ENCODE results near the gene WDR88. TPM values are rescaled to one million over a fixed set of nuclear protein-coding genes. Genes with fewer than 3 reads are reported as not detected.
A peak's percentile ranks its signal among the peaks of the same experiment; 100 is the strongest.

The WDR88 gene
- total and polyA plus RNA-seq, 2 of the 13 experiments (the other 11 are each of a cell fraction or from before 2014, with no cell fraction given): not detected

- TF ChIP-seq ZNF546 (CRISPR knock-in tag; conservative IDR thresholded peaks at IDR 0.05) (no peak), ZNF33B (CRISPR knock-in tag; IDR thresholded peaks at IDR 0.05) (no peak), MXD4 (CRISPR knock-in tag; IDR thresholded peaks at IDR 0.05) (no peak), ZBTB40 (IDR thresholded peaks at IDR 0.05) (no peak), ZBTB40 (CRISPR knock-in tag; IDR thresholded peaks at IDR 0.05) (no peak), MTA1 (CRISPR knock-in tag; IDR thresholded peaks at IDR 0.05; ENCODE audit: borderline replicate concordance) (peak; percentile 41; the same call in 1 of the 2 replicates), NFAT5 (CRISPR knock-in tag; IDR thresholded peaks at IDR 0.05) (no peak), ZNF839 (CRISPR knock-in tag; IDR thresholded peaks at IDR 0.05; ENCODE audit: borderline replicate concordance) (no peak), HOXA5 (CRISPR knock-in tag; IDR thresholded peaks at IDR 0.05) (no peak), IRX3 (CRISPR knock-in tag; IDR thresholded peaks at IDR 0.05; ENCODE audit: borderline replicate concordance, low read depth) (no peak), ZNF292 (CRISPR knock-in tag; IDR thresholded peaks at IDR 0.05; ENCODE audit: borderline replicate concordance, low read depth) (no peak), AFF4 (CRISPR knock-in tag; IDR thresholded peaks at IDR 0.05) (no peak)
Observed at GRCh38 chr19:33098055-33098534, 33.8 kb upstream of the WDR88 start (continued).
